Inferior parietal cortex (tissue), 1 donor: ENCODE results near the gene AP1M1.

ENCODE experiments used
- DNase-seq: peaks from one replicate; pipeline ENCODE4 v3.0.0-alpha.2; 2016; ENCODE audit errors: extremely low spot score

The AP1M1 gene

GRCh38 chr19:16207490-16208025 lies 9.8 kb downstream of the AP1M1 start:
- no peak for DNase-seq

DNA sequence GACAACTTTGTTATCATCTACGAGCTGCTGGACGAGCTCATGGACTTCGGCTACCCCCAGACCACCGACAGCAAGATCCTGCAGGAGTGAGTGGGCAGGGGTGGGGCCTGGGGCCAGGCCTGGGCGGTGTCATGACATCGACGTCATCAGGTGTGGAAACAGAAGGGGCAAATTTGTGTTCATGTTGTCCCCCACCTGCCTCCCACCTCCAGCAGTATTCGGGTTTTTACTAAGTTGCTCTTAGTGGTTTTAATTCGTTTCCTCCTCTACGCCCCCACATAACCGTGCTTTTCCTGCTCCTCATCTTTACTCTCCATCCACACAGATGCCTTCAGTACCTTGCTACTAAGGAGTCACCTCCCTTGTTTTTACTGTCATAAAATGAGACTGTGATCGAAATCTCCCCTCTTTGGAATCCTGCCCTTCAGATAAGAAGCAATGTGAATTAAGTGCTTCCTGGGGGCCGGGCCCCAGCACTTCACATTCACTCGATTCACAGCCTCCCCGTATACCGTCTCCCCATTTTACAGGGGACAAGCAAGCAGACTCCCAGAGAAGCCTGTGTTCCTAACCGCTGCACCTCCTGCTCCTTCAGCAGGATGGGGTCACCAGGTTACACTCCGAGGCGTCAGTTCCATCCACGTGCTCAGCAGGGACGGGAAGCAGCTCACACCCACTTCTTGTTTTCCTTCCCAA lies 10.5 kb downstream of the AP1M1 start:
- DNase-seq = no peak

GRCh38 chr19:16208847-16209665 lies 11.3 kb downstream of the AP1M1 start:
- no peak for DNase-seq

DNA sequence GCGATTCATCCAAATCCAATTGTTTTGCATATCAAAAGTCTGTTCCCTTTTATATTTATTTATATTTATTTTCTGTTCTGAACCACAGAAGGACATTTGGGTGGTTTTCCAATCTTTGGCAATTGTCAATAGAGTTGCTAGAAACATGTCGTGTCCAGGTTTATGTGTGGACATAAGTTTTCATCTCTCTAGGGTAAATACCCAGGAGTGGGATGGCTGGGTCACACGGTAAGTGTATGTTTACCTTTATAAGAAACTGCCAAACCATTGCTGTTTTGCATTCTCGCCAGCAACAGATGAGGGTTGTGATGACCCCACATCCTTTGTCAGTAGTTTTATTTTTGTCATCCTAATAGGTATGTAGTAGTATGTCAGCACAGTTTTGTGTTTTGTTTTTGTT lies 12.5 kb downstream of the AP1M1 start:
- no peak for DNase-seq

- DNase-seq = no peak
Observed at GRCh38 chr19:16213076-16213475, 15.4 kb downstream of the AP1M1 start.

DNA sequence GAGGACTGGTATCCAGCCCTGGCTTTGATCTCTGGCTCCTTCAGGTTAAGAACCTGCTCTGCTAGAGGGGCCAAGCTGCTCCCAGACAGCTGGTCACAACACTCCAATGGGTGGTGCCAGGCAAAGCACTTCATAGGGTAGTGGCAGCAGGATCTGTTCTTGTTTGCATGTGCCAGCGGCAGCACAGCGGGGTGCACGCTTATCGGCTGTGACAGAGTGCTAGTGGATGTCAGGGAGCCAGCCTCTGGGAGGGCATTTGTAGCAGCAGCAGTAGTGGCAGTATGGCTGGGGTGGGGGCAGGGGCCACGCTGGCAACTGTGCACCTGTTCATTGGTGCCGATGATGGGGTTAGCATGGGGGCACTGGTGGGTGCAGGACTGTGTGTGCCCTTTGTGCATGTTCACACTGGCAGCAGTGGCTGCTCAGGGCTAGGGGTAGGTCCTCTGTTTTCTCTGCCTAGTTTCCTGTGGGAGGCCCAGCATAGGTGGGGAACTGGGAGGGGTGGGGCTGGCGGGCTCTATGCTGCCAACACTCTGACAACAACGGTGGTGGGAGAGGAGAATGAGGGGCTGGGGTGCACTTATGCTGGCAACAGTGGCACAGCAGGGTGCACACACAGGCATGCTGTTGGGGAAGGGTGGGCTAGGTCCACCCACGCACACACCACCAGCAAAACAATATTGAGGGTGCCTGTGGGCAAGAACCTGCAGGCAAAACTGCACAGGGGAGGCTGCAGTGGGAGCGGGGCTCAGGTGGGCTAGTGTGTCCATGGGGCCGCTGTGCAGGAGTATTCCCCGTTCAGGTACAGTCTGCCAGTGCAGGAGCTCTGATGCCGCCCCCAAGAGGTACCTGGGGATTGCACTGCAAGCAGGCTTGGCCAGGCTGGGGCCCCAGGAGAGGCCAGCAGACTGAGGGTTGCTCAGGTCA lies 19.3 kb downstream of the AP1M1 start:
- DNase-seq = no peak

DNA sequence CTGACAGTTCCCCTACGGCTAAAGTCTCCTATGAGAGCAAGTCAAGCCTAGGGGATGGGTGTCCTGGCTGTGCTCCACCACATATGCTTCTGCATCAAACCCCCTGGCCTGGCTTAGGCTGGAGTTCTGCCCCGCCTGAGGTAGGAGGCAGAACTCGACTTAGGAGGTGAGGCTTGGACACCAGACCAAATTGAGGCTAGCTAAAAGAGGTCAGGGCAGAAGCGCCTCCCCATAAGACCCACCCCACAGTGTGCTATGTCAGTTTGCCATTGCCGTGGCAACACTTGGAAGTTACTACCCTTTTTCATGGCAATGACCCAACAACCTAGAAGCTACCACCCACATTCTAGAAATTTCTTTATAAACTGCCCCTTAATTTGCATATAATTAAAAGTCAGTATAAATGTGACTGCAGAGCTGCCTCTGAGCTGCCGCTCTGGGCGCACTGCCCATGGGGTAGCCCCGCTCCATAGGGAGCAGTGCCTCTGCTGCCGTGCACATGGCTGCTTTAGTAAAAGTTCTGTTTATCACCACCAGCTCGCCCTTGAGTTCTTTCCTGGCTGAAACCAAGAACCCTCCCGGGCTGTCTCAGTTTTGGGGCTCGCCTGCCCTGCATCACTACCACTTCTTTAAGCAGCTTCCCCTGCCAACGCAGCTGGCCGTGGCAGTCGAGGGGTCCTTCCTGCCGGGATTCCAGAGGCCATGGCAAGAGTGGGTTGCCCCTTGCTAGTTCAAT lies 20.2 kb downstream of the AP1M1 start:
- DNase-seq = no peak

DNA sequence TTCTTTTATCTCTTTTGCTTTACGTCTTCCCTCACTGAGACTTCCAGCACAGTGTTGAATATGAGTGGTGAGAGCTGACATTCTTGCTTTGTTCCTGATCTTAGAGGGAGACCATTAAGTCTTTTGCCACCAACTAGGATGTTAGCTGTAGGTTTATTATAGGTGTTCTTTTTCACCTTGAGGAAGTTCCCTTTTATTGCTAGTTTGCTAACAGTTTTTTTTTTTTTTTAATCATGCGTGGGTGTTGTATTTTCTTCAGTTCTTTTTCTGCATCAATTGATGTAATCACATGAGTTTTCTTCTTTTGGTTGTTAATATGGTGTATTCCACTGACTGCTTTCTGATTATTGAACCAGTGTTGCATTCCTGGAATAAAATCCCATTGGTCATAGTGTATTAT lies 21.1 kb downstream of the AP1M1 start:
- DNase-seq = no peak

- no peak for DNase-seq
Observed at GRCh38 chr19:16222806-16223205, 25.1 kb downstream of the AP1M1 start.

DNA sequence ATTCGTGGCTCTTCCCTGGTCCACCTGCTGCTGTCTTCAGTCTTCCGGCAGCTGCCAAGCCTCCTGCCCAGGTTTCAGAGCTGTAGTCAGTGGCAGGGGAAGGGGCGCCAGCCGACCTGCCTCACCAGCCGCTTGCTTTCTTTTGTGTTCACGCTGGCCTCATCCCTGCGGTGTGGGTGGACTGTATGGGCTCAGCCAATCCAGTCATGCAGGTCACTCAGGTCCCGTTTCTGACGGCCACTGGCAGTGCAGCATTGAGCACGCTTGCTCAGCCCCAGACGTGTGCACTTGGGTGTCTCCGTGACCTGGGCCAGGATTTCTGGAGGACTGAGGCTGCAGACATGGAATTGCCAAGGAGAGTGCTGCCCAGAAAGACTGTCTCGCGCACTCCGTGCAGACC lies 26.0 kb downstream of the AP1M1 start:
- DNase-seq = no peak

DNA sequence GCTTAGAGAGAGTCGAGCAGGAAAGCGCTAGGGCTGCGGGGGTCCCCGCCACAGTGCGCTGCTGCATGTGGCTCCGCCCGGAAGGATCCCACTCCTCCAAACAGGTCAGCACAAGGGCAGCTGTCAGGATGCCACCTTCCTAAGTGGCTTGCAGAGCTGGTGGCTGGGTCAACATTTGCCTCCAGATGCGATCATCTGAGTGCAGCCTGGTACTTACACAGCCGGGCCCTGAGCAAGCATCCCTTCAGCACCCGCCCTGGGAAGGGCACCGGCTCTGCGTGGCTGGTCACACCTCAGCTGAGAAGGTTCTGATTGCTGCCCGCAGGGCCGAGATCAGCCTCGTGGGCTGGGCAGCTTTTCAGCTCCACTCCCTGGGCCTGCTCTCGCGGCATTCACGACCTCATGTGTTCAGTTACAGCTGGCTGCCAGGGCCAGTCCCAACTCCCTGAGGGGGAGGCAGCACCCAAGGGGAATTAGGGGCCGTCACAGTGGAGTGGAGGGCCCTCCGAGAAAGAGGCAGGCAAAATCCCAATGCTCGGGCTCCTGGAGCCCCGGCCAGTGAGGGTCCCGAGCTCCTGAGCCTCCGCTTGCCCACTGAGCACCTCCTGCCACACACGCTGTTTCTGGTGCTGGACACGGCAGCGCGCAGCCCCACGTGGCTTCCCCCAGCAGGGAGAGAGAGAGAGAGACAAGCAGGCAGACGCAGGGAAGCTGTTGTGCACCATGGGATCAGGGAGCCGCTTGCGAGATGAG lies 26.8 kb downstream of the AP1M1 start:
- no peak for DNase-seq

DNA sequence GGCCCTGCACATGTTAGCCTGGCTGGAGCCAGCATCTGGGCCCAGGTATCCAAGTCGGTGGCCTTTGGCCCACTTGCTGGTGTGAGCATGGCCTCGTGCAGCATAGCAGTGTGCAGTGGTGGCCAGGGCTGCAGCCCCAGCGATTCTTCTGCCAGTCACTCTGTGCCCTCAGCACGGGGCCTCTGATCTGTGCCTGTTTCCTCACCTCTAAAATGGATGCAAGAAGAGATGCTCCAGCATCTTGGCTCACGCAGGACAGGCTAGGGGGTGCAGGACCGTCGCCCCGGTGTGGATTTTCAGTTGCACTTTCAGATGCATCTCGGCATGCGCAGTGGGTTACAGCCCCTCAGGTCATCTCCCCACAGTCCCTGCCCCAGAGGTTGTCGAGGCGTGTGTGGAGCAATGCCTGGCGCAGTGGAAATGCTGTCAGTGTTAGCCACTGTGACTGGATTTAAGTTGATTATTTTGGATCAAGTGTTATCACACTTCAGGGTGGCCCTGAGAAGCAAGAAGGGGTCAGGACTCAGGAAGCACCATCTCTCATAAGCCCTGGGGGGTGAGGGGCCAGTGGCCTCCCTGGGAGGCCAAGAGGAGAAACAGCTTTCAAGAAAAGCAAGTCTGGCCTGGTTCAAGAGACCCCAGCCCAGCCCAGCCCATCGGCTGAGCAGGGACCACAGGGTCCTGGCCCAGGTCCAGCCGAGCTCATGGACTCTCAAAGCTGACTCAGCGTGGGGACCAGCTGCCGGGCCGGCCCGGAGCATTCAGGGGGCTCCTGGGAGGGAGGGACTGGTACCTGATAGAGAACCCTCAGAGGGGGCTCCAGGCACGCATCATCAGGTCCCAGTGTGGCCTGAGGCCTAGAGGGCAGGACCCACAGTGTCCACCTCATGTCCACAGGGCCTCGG lies 27.8 kb downstream of the AP1M1 start:
- no peak for DNase-seq

GRCh38 chr19:16226184-16226591 lies 28.5 kb downstream of the AP1M1 start:
- DNase-seq = no peak

DNA sequence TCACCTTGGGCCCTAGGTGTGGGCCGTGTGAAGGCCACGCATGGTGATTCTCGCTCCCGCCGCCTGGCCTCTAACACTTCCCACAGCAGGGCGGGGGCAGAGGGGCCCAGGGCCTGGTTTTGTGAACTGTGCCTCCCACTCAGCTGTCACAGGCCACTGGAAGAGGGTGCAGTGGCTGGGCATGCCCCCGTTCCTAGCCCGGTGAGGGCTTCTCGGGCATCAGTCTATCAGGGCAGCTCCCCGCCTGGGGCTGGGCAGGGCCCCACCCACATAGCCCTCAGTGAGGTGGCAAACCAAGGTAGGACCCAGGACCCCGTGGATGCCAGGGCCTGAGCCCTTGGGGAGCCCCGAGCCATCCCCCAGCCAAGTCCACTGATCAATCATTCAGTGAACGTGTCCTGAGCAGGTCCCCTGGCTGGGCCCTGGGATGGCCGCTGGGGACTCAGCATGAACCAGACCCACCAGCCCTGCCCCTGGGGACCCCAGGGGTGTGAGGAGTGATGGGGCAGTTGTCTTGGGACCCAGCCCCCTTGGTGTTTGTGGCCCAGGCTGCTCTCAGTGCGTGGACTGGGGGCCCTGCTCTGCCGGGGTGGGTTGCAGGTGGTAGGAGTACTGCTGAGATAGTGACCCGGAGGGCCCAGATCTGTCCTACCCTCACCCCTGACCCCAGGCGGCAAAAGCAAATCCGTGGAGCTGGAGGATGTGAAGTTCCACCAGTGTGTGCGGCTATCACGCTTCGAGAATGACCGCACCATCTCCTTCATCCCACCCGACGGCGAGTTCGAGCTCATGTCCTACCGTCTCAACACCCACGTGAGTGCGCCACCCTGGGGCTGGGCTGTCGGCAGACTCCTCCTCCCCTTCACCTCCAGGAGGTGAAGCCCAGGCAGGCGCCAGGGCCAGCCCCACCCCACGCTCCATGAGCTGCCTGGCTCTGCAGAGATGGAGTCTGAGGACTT lies 29.4 kb downstream of the AP1M1 start:
- DNase-seq = no peak

GRCh38 chr19:16227837-16228636 lies 30.3 kb downstream of the AP1M1 start:
- no peak for DNase-seq

- DNase-seq = no peak
Observed at GRCh38 chr19:16228637-16229321, 31.1 kb downstream of the AP1M1 start.

DNA sequence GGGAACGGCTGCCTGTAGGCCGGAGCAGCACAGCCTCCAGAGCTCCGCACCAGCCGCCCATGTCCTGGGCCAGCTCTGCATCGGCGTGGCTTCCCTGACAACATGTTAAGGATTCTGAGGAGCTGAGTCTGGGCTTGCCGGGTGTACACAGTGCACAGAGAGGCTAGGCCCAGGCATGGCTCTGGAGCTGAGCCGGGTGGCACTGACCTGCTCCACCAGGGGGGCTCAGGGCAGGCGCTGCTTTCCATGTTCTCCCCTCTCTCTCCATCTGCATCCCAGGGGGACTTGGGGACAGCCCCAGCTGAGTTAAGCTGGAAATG lies 31.6 kb downstream of the AP1M1 start:
- DNase-seq = no peak
